Cardiac muscle cell (in vitro differentiated cells and primary cell): Measurements from ENCODE around the gene ZCCHC7. TPM values are rescaled to one million over a fixed set of nuclear protein-coding genes. Genes with fewer than 3 reads are reported as not detected.
A peak's percentile ranks its signal among the peaks of the same experiment; 100 is the strongest.

ENCODE experiments used
- DNase-seq, 2 donors: peaks; one replicate each; pipeline versions ENCODE4 v3.0.0 to v3.0.0-alpha.2; 2010 to 2017; ENCODE audit warnings: low read depth in 1 of 2, low spot score in 1 of 2
- H3K27ac ChIP-seq: fragments of 200-600 bp; sonication (generic); 2 replicates; pipeline ENCODE4 v1.5.1; 2016
- H3K27me3 ChIP-seq: fragments of 200-600 bp; sonication (generic); 2 replicates; pipeline ENCODE4 v1.6.0; 2016; ENCODE audit warnings: control low read depth
- H3K36me3 ChIP-seq: fragments of 200-600 bp; sonication (generic); 2 replicates; pipeline ENCODE4 v1.5.1; 2016; ENCODE audit warnings: control low read depth
- H3K4me1 ChIP-seq: fragments of 200-600 bp; sonication (generic); 2 replicates; pipeline ENCODE4 v1.8.1; 2017; ENCODE audit warnings: low read depth, mild to moderate bottlenecking, mixed run types
- H3K4me3 ChIP-seq: fragments of 200-600 bp; sonication (generic); 2 replicates; pipeline ENCODE4 v1.5.1; 2016; ENCODE audit warnings: mild to moderate bottlenecking
- H3K9me3 ChIP-seq: fragments of 200-600 bp; sonication (generic); 2 replicates; pipeline ENCODE4 v1.5.1; 2017; ENCODE audit warnings: low read depth, mild to moderate bottlenecking, control low read depth
- CTCF ChIP-seq: IDR thresholded peaks from 2 replicates; pipeline ENCODE4 v1.5.1; 2012; ENCODE audit warnings: low read depth, mild to moderate bottlenecking, low read length
- polyA plus RNA-seq: library from polyadenylated mRNA; unstranded; fragments of >200 nt; fragmentation: Nextera tagmentation; extraction: Ambion mirVana; gene quantifications from 2 replicates; pipeline ENCODE4 v1.2.1, GENCODE V29; 2016
- total RNA-seq: library from RNA; depleted of rRNA; stranded (reverse); fragments of >200 nt; gene quantifications from 2 replicates; pipeline ENCODE4 v1.2.3, GENCODE V29; 2016

ZCCHC7 gene
- total and polyA plus RNA-seq, 2 experiments from 2014 or later: 15.0 to 18.8 TPM

GRCh38 chr9:37100327-37100726 lies 20.0 kb upstream of the ZCCHC7 start:
- no peak for TF ChIP-seq CTCF
- H3K9me3 ChIP-seq: no peaks in the 10 kb centered on the region
- H3K27ac ChIP-seq: no peak overlapping the region
- no peak overlapping the region for H3K4me3 ChIP-seq
- H3K4me1 ChIP-seq: no peaks in the 10 kb centered on the region
- H3K36me3 ChIP-seq: no peaks in the 10 kb centered on the region
- DNase-seq: no peak
- H3K27me3 ChIP-seq: no peaks in the 10 kb centered on the region

- H3K36me3 ChIP-seq: no peaks in the 10 kb centered on the region
- no peak for DNase-seq
- no peaks in the 10 kb centered on the region for H3K27me3 ChIP-seq
- no peak overlapping the region for H3K4me3 ChIP-seq
- H3K4me1 ChIP-seq: no peaks in the 10 kb centered on the region
- H3K9me3 ChIP-seq: no peaks in the 10 kb centered on the region
- H3K27ac ChIP-seq: no peak overlapping the region
- no peak for TF ChIP-seq CTCF
Measured at GRCh38 chr9:37100741-37101140, 19.6 kb upstream of the ZCCHC7 start.

GRCh38 chr9:37102486-37102885 lies 17.9 kb upstream of the ZCCHC7 start:
- no peaks in the 10 kb centered on the region for H3K36me3 ChIP-seq
- no peaks in the 10 kb centered on the region for H3K27me3 ChIP-seq
- no peak overlapping the region for H3K4me3 ChIP-seq
- no peaks in the 10 kb centered on the region for H3K9me3 ChIP-seq
- H3K4me1 ChIP-seq: no peaks in the 10 kb centered on the region
- no peak for TF ChIP-seq CTCF
- no peak overlapping the region for H3K27ac ChIP-seq
- DNase-seq: no peak

- H3K4me3 ChIP-seq: no peak overlapping the region
- TF ChIP-seq CTCF: no peak
- no peaks in the 10 kb centered on the region for H3K27me3 ChIP-seq
- no peak overlapping the region for H3K27ac ChIP-seq
- no peaks in the 10 kb centered on the region for H3K9me3 ChIP-seq
- H3K36me3 ChIP-seq: no peaks in the 10 kb centered on the region
- no peaks in the 10 kb centered on the region for H3K4me1 ChIP-seq
- DNase-seq: peak in 1 of 2 donors; percentile 80
Measured at GRCh38 chr9:37104183-37104889, 16.0 kb upstream of the ZCCHC7 start.

GRCh38 chr9:37105234-37105633 lies 15.1 kb upstream of the ZCCHC7 start:
- no peaks in the 10 kb centered on the region for H3K9me3 ChIP-seq
- no peak overlapping the region for H3K27ac ChIP-seq
- H3K4me3 ChIP-seq: no peak overlapping the region
- H3K36me3 ChIP-seq: no peaks in the 10 kb centered on the region
- TF ChIP-seq CTCF: no peak
- no peaks in the 10 kb centered on the region for H3K4me1 ChIP-seq
- no peaks in the 10 kb centered on the region for H3K27me3 ChIP-seq
- no peak for DNase-seq
